ENCODE results near the gene KLHL21. TPM values are rescaled to one million over a fixed set of nuclear protein-coding genes. Genes with fewer than 3 reads are reported as not detected.
"Not testable (repeated sequence)": the region's sequence is repeated elsewhere in the genome, so short reads cannot be mapped to it uniquely, and the experiment has no call there.

KLHL21 gene
- 20.7 and 22.0 TPM in 2 replicates for total RNA-seq

GRCh38 chr1:6602669-6603237, at the start of gene KLHL21:
KLHL21 (minus strand) TSS chr1:6602869; CDS start chr1:6602817, 52 bp downstream.
- intact Hi-C loops (cut with micrococcal nuclease), result loop anchor here (1.0 to 10.0 kb wide), 7 partner anchors 11 to 358 kb away; partner anchors contain the start of genes CAMTA1, DNAJC11, HES3 and PHF13

GRCh38 chr1:6651909-6652308, 49.2 kb upstream of the KLHL21 start:
- intact Hi-C loops (cut with micrococcal nuclease), result no loop called here

- intact Hi-C loops (cut with micrococcal nuclease), result no loop called here
Measured at GRCh38 chr1:6648556-6648955, 45.9 kb upstream of the KLHL21 start.

GRCh38 chr1:6646499-6647148, 44.0 kb upstream of the KLHL21 start:
- intact Hi-C loops (cut with micrococcal nuclease), result loop anchor here (1.0 kb wide), 2 partner anchors 92 to 160 kb away; partner anchors contain the start of gene NOL9

GRCh38 chr1:6645018-6645417, 42.3 kb upstream of the KLHL21 start:
- intact Hi-C loops (cut with micrococcal nuclease), result no loop called here

GRCh38 chr1:6640867-6641266, 38.2 kb upstream of the KLHL21 start:
- intact Hi-C loops (cut with micrococcal nuclease), result not testable (repeated sequence)

GRCh38 chr1:6638226-6638625, 35.6 kb upstream of the KLHL21 start:
- intact Hi-C loops (cut with micrococcal nuclease), result no loop called here

- intact Hi-C loops (cut with micrococcal nuclease), result no loop called here
Measured at GRCh38 chr1:6637770-6638169, 35.1 kb upstream of the KLHL21 start.

GRCh38 chr1:6636778-6637177, 34.1 kb upstream of the KLHL21 start:
- intact Hi-C loops (cut with micrococcal nuclease), result not testable (repeated sequence)

- intact Hi-C loops (cut with micrococcal nuclease), result no loop called here
Measured at GRCh38 chr1:6635910-6636760, 33.5 kb upstream of the KLHL21 start.

- intact Hi-C loops (cut with micrococcal nuclease), result no loop called here
Measured at GRCh38 chr1:6635161-6635909, 32.7 kb upstream of the KLHL21 start.

- intact Hi-C loops (cut with micrococcal nuclease), result no loop called here
Measured at GRCh38 chr1:6634371-6635052, 31.8 kb upstream of the KLHL21 start.

GRCh38 chr1:6632588-6633514, 30.2 kb upstream of the KLHL21 start:
- intact Hi-C loops (cut with micrococcal nuclease), result no loop called here

GRCh38 chr1:6631058-6631457, 28.4 kb upstream of the KLHL21 start:
- intact Hi-C loops (cut with micrococcal nuclease), result no loop called here

GRCh38 chr1:6630027-6630426, 27.4 kb upstream of the KLHL21 start:
- intact Hi-C loops (cut with micrococcal nuclease), result no loop called here

GRCh38 chr1:6628971-6629479, 26.4 kb upstream of the KLHL21 start:
- intact Hi-C loops (cut with micrococcal nuclease), result no loop called here

GRCh38 chr1:6627841-6628545, 25.3 kb upstream of the KLHL21 start:
- intact Hi-C loops (cut with micrococcal nuclease), result no loop called here

- intact Hi-C loops (cut with micrococcal nuclease), result no loop called here
Measured at GRCh38 chr1:6627031-6627430, 24.4 kb upstream of the KLHL21 start.

Data from T-helper 2 cell treated with Interferon-gamma antibody and Interleukin-4, amounts not matched to agents 100 ng/mL and 5 ng/mL, for 36 hours (primary cell).